Stimulated activated naive CD8-positive, alpha-beta T cell treated with anti-CD3 and anti-CD28 coated beads, Interleukin-15, amount 100 ng/mL, for 72 hours (primary cell): Measurements from ENCODE around the gene KIAA0040.

ENCODE experiments used
- ATAC-seq: fragments of 150-1000 bp; cut with Tn5 transposase; 2 replicates; pipeline ENCODE4 v1.10.0; 2021; ENCODE audit warnings: mild to moderate bottlenecking, moderate library complexity
- DNase-seq, 2 donors: peaks; one replicate each; pipeline ENCODE4 v3.0.0; 2021 to 2022
- H3K27ac Mint-ChIP-seq, 2 donors: one replicate each; pipeline ENCODE4 v1.8.0; 2022; ENCODE audit warnings: mild to moderate bottlenecking in 2 of 2, mixed read lengths in 2 of 2, moderate library complexity in 2 of 2
- H3K27me3 Mint-ChIP-seq: one replicate; pipeline ENCODE4 v1.8.0; 2022; ENCODE audit warnings: mixed read lengths
- H3K4me1 Mint-ChIP-seq: one replicate; pipeline ENCODE4 v1.8.0; 2022; ENCODE audit warnings: mild to moderate bottlenecking, mixed read lengths
- H3K4me3 Mint-ChIP-seq, 2 donors: one replicate each; pipeline ENCODE4 v1.8.0; 2022; ENCODE audit warnings: mild to moderate bottlenecking in 2 of 2, mixed read lengths in 2 of 2, moderate library complexity in 1 of 2
- H3K9me3 Mint-ChIP-seq, 2 donors: one replicate each; pipeline ENCODE4 v1.8.0; 2022; ENCODE audit warnings: mixed read lengths in 2 of 2

KIAA0040 gene

DNA sequence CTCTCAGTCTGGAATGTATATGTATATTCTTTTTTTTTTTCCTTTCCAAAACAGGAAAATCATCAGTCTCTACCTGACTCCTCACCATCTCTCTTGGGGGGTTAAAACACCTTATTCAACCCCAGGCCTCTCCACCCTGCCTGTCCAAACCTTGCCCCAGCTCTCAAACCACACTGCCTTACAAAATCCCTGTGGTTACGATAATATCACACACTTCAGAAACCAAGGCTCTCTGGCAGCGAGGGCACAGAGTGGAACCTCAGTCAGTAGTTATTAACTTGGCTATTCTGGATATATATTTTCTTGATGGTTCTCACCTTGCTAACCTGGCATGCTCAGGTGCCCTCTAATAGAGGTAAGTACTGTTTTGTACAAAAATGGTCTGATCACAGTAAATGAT is 24.7 kb downstream of the KIAA0040 start:
- peaks cover 38% of the 10 kb centered on the region for H3K4me1 Mint-ChIP-seq
- no peak for ATAC-seq
- H3K4me3 Mint-ChIP-seq = no peak overlapping the region

GRCh38 chr1:175166746-175167145 is 25.8 kb downstream of the KIAA0040 start:
- Mint-ChIP-seq H3K4me3 (no peak overlapping the region), H3K27ac (no peak overlapping the region)

More for the DNA sequence above, 24.7 kb downstream of the KIAA0040 start:
- DNase-seq = no peak
- Mint-ChIP-seq H3K27ac (peak overlapping the region in 1 of 2 donors; percentile 41), H3K9me3 (no peaks in the 10 kb centered on the region), H3K27me3 (no peaks in the 10 kb centered on the region)

GRCh38 chr1:175164751-175165150 is 27.8 kb downstream of the KIAA0040 start:
- no peaks in the 10 kb centered on the region for H3K9me3 Mint-ChIP-seq
- no peak overlapping the region for H3K4me3 Mint-ChIP-seq
- H3K4me1 Mint-ChIP-seq = peaks cover 14% of the 10 kb centered on the region
- DNase-seq = no peak
- no peaks in the 10 kb centered on the region for H3K27me3 Mint-ChIP-seq
- ATAC-seq = no peak
- H3K27ac Mint-ChIP-seq = no peak overlapping the region

More at GRCh38 chr1:175166746-175167145, 25.8 kb downstream of the KIAA0040 start:
- Mint-ChIP-seq H3K4me1 (peaks cover 31% of the 10 kb centered on the region), H3K27me3 (no peaks in the 10 kb centered on the region), H3K9me3 (no peaks in the 10 kb centered on the region)
- DNase-seq = no peak
- ATAC-seq = no peak

- no peak for DNase-seq
- Mint-ChIP-seq H3K9me3 (no peaks in the 10 kb centered on the region), H3K27me3 (no peaks in the 10 kb centered on the region), H3K27ac (peak overlapping the region in 1 of 2 donors; percentile 38), H3K4me3 (no peak overlapping the region), H3K4me1 (peaks cover 3% of the 10 kb centered on the region)
- ATAC-seq = no peak
These were observed 28.9 kb downstream of the KIAA0040 start for GRCh38 chr1:175163702-175164101.

DNA sequence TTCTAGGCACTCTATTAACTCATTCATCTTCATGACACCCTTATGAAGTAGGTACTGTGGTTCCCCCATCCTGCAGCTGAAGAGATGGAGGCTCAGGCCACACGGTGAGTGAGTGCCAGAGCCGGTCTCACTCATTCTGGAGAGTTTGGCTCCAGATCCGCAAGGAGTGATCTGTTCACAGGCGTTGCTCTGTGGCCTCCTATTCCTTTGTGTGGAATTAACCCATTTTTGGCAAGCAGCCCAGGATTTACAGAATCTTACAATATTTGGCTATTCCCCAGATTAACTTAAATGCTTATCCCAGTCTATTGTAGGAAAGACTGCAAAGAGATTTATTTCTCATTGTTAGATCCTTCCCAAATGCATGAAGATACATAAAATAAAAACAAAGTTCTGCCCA is 29.6 kb downstream of the KIAA0040 start:
- Mint-ChIP-seq H3K9me3 (no peaks in the 10 kb centered on the region), H3K4me1 (peaks cover 7% of the 10 kb centered on the region), H3K4me3 (no peak overlapping the region), H3K27ac (no peak overlapping the region), H3K27me3 (no peaks in the 10 kb centered on the region)
- no peak for ATAC-seq
- DNase-seq = no peak

DNA sequence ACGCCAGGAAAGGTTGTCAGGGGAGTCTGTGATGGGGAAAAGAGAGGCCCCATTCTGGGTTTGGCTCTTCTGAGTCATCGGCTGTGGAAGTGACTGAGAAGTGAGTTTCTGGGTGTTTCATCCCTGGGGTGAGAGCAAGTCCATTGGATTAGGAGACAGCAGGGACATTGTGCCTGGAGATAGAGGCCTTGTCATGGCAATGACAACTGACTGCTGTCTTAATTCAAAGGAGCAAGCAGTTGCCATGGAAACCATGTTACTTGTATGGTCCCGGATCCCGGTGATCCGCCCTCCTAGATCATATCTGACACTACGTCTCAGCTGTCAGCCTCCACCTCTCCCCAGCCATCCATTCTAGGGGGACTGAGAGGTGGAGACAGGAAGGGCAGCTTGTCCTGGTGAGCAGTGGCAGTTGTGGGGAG is 34.4 kb downstream of the KIAA0040 start:
- H3K4me1 Mint-ChIP-seq = peaks cover 16% of the 10 kb centered on the region
- H3K4me3 Mint-ChIP-seq = no peak overlapping the region
- ATAC-seq (no peak), DNase-seq (no peak)
- H3K9me3 Mint-ChIP-seq = no peaks in the 10 kb centered on the region
- peaks cover 11% of the 10 kb centered on the region for H3K27me3 Mint-ChIP-seq
- peak overlapping the region in 1 of 2 donors; percentile 21 for H3K27ac Mint-ChIP-seq

GRCh38 chr1:175157200-175157599 is 35.4 kb downstream of the KIAA0040 start:
- Mint-ChIP-seq H3K4me3 (no peak overlapping the region), H3K27ac (no peak overlapping the region), H3K27me3 (peaks cover 20% of the 10 kb centered on the region), H3K4me1 (peaks cover 16% of the 10 kb centered on the region), H3K9me3 (no peaks in the 10 kb centered on the region)
- DNase-seq = no peak
- ATAC-seq = no peak

DNA sequence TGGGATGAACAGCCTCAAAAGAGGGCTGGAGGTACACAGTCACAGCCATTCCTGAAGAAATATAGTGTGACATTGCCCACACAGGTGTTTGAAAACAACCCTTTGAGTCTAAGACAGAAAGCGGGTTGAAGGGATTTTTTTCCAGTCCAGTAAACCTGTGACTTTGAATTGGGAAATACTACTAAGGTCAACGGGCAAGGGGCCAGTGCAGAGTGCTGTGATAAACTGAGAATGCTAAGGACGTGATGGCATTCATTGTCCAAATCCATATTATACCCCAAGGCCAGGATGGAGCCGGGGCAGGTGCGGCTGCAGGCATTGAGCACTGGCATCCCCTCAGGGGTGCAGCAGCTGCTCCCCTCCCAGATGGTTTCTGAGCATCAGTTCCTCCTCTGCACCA is 36.6 kb downstream of the KIAA0040 start:
- H3K4me1 Mint-ChIP-seq = peaks cover 16% of the 10 kb centered on the region
- DNase-seq (no peak), ATAC-seq (no peak)
- no peak overlapping the region for H3K27ac Mint-ChIP-seq
- H3K9me3 Mint-ChIP-seq = no peaks in the 10 kb centered on the region
- peaks cover 33% of the 10 kb centered on the region for H3K27me3 Mint-ChIP-seq
- no peak overlapping the region for H3K4me3 Mint-ChIP-seq

GRCh38 chr1:175155473-175155856 is 37.1 kb downstream of the KIAA0040 start:
- Mint-ChIP-seq H3K9me3 (no peaks in the 10 kb centered on the region), H3K27me3 (peaks cover 38% of the 10 kb centered on the region), H3K4me3 (no peak overlapping the region), H3K4me1 (peaks cover 16% of the 10 kb centered on the region), H3K27ac (no peak overlapping the region)
- no peak for DNase-seq
- no peak for ATAC-seq

GRCh38 chr1:175154629-175155472 is 37.7 kb downstream of the KIAA0040 start:
- Mint-ChIP-seq H3K27ac (no peak overlapping the region), H3K9me3 (no peaks in the 10 kb centered on the region), H3K27me3 (peaks cover 41% of the 10 kb centered on the region), H3K4me1 (peaks cover 16% of the 10 kb centered on the region), H3K4me3 (no peak overlapping the region)
- DNase-seq (peak; percentile 56 to 68), ATAC-seq (peak; percentile 39)

DNA sequence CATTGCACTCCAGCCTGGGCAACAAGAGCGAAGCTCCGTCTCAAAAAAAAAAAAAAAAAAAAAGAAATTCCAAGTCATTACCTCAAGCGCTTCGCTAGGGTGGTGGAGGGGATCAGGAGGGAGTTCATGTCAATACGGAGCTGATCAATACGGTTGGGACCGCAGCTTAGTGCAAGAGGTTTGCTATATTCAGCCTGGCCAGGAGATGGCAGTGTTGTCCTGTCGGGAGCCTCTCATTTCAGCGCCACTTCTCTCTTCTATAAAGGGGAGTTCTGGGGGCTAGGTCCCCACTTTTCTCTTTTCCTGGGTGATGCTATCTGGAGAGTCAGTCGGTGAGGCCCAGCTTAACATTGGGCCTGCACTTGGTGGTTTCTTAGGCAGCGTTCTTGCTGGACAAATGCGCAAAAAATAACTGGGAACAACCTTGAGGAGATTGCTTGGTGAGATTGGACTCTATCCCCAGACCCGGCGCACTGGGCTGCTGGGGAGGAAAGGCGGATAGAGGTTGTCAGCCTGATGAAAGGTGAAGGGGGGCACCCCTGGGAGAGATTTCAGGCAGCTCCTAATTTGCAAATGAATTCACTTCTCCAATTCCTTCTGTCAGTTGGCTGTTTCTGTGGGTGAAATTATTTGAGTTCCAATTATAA is 40.4 kb downstream of the KIAA0040 start:
- peak; percentile 57 to 67 for DNase-seq

GRCh38 chr1:175150596-175151319 is 41.8 kb downstream of the KIAA0040 start:
- Mint-ChIP-seq H3K9me3 (no peaks in the 10 kb centered on the region), H3K27me3 (peaks cover 41% of the 10 kb centered on the region), H3K27ac (no peak overlapping the region), H3K4me1 (peaks cover 9% of the 10 kb centered on the region), H3K4me3 (no peak overlapping the region)
- DNase-seq = no peak
- ATAC-seq = no peak

More for the DNA sequence above, 40.4 kb downstream of the KIAA0040 start:
- H3K27me3 Mint-ChIP-seq = peaks cover 41% of the 10 kb centered on the region
- peaks cover 9% of the 10 kb centered on the region for H3K4me1 Mint-ChIP-seq
- no peaks in the 10 kb centered on the region for H3K9me3 Mint-ChIP-seq
- H3K4me3 Mint-ChIP-seq = no peak overlapping the region
- H3K27ac Mint-ChIP-seq = no peak overlapping the region
- peak; percentile 75 for ATAC-seq

GRCh38 chr1:175148068-175148467 is 44.5 kb downstream of the KIAA0040 start:
- ATAC-seq = no peak
- peaks cover 29% of the 10 kb centered on the region for H3K27me3 Mint-ChIP-seq

GRCh38 chr1:175147569-175147968 is 45.0 kb downstream of the KIAA0040 start:
- no peaks in the 10 kb centered on the region for H3K9me3 Mint-ChIP-seq
- H3K4me3 Mint-ChIP-seq = no peak overlapping the region
- H3K27ac Mint-ChIP-seq = no peak overlapping the region
- H3K27me3 Mint-ChIP-seq = peaks cover 24% of the 10 kb centered on the region
- DNase-seq (no peak), ATAC-seq (no peak)
- no peaks in the 10 kb centered on the region for H3K4me1 Mint-ChIP-seq

More at GRCh38 chr1:175148068-175148467, 44.5 kb downstream of the KIAA0040 start:
- Mint-ChIP-seq H3K4me1 (no peaks in the 10 kb centered on the region), H3K9me3 (no peaks in the 10 kb centered on the region), H3K27ac (no peak overlapping the region), H3K4me3 (no peak overlapping the region)
- DNase-seq = no peak

DNA sequence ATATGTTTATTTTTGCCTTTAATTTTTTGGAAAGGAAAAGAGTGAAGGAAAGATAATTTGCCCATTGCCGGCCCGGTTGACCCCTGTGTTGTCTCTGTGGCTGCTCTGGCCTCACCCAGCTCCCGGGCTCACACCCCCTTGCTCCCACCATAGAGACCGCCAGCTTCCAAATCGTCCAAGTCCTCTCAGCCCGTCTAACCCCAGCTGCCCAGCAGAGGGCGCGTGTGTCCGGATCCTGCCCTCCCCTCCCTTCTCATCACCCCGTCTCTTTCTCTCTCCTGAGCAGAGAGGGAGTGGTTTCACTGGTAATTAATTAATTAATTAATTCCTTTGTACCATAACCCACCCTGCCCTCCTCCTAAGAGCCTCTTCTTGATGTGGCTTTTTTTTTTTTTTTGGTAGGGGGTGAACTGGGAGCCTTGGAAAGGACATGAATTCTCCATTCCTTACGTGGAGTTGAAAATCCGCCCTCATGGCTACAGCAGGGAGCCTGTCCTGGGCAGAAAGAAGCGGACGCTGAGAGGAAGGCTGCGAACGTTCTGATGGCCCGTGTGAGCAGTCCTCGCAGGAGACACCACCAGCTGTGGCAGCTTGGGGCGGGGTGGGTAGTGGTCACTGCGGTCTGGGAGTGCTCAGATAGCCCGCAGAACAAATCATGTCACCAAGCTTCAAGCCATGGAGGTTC is 45.9 kb downstream of the KIAA0040 start:
- no peak overlapping the region for H3K27ac Mint-ChIP-seq
- H3K27me3 Mint-ChIP-seq = peaks cover 15% of the 10 kb centered on the region
- peak; percentile 68 to 71 for DNase-seq
- no peak overlapping the region for H3K4me3 Mint-ChIP-seq
- no peaks in the 10 kb centered on the region for H3K4me1 Mint-ChIP-seq
- H3K9me3 Mint-ChIP-seq = no peaks in the 10 kb centered on the region
- peak; percentile 86 for ATAC-seq
